ENCODE data around the gene NDUFA6.

Gene NDUFA6

DNA sequence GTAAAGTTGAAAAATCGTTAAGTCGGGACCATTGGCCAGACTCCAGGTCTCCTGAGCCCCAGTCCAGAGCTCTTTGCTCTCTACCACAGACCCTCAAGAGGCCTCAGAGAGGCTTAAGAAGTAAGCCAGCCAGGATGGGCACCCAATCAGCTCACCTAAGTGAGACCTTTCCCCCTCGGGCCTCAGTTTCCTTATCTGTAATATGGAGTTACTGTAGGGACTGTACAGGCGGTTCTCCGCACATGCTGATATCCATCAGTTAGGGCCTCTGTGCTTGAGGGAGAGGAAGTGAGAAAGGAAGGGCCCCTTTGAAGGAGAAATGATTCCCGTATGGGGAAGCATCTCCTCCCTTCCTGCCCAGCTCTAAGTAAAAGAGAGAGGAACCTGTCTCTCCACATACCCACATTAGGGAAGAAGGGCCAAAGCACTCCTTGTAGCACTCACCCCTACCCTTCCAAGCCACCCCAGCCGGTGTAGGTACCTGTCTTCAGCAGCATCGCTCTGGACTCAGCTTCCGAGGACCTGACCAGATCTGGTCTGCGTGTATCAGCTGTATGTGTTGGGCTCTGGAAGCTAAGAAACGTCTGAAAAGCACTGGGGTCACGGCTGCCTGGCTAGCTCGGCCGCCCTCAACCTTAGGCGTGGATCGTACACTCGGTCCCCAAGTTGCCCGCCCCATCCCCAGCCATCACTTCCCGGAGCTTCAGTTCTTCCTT, 20.6 kb downstream of the NDUFA6 start:
- DNase-seq: peak; percentile 31

DNA sequence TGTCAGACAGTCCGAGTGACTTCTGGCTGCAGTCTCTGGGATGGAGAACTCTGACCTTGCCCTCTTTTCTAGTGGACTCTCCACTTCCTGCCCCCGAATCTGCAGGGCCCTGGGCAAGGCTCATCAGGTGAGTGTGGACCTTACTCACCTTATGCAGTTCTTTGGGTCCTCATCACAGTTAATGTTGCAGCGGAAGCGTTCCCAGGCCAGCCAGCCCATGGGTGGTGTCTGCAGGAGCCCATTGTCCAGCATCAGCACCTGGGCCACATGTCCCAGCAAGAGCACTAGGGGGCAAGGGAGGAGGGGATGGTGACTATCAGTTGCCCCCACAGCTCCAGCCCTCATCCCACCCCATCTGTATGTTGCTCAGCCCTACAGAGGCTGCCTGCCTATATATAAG, 22.3 kb downstream of the NDUFA6 start:
- DNase-seq: no peak

DNA sequence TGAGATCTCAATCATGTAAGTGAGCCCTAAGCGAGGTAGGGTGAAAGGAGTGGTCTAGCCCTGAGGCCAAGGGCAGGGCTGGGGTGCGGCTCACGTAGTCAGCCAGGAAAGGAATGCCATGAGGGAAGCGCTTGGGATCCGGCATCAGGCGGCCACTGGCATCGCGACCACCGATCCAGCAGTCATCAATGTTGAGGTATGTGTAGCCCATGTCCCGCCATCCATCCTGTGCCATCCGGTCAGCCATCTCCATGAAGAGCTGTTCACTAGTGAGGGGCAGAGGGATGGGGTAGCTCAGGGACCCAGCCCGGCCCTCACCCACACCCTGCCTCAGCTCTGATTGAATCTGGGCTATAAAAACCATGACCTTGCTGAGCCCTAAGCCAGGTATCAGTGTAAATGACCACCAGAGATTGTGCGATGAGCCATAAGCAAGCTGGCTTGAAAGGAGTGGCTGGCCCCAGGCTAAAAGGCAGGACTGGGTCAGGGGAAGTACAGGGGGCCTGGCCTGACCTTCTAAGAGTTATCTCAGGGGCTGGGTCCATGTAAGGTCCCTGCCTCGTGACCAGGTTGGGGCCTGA, 22.8 kb downstream of the NDUFA6 start:
- no peak for DNase-seq

DNA sequence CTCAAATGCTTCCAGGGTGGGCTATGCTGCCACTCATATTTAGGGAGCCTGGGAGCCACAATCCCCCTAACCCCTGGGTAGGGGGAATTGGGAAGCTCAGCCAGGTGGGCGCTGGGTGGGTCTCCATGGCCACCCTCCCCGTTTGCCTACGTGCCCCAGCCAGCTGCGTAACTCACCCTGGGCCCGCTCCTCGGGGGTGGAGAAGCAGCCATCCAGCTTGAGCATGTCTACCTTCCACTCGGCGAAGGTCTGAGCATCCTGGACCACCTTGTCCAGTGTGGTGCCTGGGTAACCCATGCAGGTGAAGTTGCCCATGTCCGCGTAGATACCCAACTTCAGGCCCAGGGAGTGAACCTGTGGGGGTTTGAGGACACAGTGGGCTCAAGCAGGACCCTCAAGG, 23.6 kb downstream of the NDUFA6 start:
- no peak for DNase-seq

DNA sequence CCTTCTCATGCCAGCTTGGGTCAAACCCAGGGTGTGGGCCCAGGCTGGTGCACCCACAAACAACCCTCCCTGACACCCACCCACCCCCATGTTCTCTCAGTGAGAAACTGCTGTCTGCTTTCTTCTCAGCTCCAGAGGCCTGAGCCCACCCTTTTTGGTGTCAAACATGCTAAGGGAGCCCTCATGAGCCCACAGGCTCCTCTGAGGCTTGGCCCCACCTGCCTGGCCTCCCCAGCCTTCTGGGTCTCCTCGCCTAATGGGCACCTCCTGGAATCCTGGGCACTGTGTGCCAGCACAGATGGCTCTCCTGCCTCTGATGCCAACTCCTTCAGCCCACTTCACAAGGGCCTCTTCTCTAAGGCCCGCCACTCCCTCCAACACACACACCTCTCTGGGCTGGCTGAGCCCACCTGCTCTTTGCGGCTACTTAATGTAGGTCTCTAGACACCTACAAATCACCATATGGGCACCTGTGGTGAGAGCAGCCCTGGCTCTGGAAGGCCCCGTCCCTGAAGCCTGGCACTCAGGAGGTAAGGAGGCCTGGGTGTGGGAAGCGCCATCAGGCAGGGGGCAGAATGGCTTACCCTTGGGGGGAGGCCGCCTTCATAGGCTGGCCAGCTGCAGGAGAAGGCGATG, 24.3 kb downstream of the NDUFA6 start:
- DNase-seq: no peak

DNA sequence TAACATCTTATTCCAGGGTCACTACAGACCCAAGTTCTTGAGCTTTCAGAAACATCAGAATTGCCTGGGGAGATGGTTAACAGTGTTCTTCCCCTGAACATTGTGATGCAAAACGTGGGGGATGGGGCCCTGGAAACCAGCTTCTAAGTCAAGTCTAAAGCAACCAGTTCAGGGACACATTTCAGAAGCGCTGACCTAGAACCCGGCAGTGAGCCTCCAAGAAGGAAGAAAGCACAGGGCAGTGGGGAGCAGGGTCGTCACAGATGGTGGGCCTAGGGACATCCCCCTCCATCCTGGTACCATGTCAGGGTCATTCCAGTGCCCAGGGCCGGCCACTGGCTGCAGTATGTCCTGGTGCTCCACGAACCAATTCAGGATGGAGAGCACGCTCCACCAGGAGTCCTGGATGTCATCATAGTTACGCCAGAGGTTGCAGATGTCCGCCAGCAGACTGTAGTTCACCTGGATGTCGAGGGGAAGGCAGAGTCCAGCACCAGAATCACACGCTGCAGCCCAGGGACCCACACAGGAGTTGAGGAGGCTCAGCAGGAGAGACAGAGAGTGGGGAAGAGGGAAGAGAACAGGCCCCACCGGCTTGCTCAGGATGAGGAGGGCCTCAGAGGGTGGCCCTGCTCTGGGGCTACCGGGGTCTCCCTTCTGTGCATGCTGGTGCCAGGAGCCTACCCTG, 25.0 kb downstream of the NDUFA6 start:
- no peak for DNase-seq

DNA sequence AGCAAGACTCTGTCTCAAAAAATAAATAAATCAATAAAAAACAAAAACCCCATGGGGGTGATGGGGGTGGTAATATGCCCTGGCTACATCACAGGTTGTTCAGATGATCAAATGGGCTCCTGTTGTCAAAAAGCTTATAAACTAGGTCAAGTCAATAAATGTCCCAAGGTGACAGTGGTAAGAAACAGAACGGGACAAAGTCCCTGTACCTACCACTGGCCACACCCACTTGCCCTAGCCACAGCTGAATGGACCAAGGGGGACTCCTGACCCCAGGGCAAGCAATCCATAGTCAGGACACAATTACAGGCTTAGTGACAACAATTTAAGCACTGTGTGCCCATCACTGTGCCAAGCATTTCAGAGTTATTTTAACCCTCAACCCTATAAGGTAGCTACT, 25.9 kb downstream of the NDUFA6 start:
- no peak for DNase-seq

DNA sequence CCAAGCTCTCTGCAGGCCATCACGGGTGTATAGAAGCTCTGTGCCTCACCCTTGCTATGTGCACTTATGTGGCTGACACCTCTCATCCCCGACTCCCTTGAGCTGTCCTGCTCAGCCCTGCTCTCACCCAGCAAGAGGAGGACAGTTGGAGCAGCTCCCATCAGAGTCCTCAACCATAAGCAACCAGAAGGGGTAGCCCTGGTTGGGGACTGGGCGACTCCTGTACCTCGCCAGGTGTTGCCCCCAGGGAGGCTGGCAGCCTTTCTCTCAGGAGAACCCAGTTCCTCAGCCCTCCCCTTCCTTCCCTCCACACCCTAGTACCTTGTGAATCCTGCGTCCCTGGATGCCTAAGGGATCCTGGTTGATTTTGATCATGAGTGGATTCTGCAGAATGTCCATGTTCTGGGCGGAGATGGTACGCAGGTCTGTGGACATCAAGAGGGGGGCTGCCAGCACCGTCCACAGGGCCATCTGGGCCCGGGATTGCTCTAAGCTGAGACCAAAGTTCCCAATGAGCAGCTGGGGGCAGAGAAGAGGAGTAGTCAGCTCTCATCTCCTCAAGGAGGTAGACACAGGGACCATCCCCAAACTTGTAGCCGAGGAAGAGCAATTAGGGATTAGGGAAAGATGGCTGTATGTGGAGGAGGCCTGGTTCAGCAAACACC, 27.9 kb downstream of the NDUFA6 start:
- no peak for DNase-seq

DNA sequence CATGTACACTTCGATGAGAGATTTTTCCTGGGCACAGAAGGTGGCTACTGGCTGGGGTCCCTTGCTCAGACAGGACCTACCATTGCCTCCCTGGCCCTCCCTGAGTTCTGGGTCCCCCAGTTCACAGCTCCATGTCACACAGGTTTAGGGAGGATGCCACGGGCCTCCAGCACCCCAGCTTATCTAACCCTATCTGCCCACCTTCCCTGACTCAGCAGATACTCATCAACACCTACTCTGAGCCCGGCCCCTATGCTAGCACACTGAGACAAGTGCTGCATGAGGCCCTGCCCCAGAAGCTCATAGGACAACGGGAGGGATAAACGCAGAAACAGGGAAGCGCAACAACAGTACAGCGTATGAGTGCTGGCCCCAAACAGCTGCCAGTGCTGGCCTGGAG, 29.5 kb downstream of the NDUFA6 start:
- DNase-seq: no peak

DNA sequence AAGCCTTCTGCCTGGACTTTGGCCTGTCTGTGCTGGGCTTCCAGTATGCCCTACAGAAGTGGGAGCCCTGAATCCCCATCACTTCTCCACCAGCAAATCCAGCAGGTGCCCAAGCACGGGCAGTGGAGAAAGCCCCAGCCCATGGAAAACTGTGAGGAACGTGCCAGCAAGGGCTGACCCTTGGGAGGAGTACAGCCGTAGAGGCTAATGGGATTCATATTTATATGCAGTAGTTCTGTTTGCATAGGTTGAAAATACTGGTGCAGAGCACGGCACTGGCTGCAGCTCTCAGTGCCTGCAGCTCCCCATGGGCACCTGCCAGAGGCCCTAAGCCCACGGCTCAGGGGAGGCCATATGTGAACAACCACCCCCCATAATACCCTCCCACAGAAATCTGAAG, 30.1 kb downstream of the NDUFA6 start:
- DNase-seq: no peak

DNA sequence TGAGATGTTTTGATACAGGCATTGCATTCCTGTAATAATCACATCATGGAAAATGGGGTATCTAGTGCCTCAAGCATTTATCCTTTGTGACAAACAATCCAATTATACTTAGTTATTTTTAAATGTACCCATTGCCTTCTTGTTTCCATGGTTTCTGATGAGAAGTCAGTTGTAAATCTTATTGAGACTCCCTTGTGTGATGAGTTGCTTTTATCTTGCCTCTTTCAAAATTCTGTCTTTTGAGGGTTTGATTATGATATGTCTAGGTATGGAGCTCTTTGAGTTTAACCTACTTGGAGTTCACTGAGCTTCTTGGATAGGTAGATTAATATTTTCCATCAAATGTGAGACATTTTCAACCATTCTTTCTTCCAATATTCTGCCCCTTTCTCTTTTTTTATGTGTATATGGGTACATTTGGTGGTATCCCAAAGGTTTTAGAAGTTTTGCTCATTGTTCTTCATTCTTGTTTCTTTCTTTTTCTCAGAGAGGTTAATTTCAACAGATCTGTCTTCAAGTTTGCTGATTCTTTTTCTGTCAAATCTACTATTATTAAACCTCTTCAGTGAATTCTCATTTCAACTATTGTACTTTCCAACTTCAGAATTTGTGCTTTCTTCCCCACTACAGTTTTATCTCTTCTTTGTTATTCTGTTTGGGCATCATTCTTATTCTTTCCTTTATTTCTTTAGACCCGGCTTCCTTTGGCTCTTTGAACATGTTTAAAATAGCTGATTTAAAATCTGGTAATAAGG, 33.6 kb downstream of the NDUFA6 start:
- DNase-seq: no peak

DNA sequence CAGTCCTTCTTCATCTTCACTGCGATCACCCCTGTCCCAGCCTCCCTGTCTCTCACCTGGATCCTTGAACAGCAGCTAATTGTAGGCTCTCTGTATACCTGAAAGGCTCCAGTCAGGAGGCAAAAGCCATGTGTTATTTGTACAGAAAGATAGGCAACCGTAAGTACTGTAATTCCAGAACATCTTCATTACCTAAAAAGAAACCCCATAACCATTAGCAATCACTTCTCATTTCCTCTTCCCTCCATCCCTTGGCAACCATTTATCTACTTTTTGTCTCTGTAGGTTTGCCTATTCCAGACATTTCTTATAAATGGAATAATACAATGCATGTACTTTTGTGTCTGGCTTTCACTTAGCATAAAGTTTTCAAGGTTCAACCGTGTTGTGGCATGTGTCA, 37.8 kb downstream of the NDUFA6 start:
- DNase-seq: no peak

DNA sequence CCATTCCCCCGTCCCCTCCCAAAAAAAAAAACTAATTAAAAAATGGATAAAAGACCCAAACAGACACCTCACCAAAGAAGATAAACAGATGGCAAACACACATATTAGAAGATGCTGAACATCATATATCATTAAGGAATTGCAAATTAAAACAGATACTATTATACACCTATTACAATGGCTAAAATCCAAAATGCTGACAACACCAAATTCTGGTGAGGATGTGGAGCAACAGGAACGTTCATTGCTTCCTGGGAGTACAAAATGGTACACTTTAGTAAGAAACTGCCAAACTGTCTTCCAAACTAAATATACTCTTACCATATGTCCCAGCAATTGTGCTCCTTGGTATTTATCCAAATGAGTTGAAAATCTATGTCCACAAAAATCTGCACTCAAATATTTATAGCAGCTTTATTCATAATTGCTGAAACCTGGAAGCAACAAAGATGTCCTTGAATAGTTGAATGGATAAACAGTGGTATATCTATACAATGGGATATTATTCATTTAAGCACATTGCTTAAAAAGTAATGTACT, 39.9 kb downstream of the NDUFA6 start:
- no peak for DNase-seq

DNA sequence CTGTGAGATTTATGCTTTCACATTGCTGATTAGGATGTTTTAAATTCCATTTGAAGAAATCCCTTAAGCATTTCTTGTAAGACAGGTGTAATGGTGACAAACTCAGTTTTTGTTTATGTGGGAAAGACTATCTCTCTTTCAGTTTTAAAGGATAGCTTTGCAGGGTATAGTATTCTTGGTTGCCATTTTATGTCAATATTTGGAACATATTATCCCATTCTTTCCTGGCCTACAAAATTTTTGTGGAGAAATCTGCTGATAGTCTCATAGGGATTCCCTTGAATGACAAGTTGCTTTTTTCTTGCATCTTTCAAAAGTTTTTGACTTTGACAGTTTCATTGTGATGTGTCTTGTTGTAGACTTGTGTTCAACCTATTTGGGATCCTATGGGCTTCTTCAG, 48.8 kb downstream of the NDUFA6 start:
- DNase-seq: no peak

DNA sequence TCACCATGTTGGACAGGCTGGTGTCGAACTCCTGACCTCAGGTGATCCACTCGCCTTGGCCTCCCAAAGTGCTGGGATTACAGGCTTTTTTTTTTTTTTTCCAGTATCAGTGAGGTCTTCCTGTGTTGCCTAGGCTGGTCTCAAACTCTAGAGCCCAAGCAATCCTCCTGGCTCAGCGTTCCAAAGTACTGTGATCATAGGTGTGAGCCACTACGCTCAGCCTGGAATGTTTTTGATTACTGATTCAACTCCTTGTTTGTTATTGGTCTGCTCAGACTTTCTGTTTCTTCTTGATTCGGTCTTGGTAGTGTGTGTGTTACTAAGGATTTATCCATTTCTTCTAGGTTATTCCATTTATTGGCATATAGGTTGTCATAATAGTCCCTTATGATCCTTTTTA, 51.3 kb downstream of the NDUFA6 start:
- peak; percentile 58 for DNase-seq
